Brain pericyte (primary cell): Measurements from ENCODE around the gene LGALS7B.
"Not testable (repeated sequence)": the region's sequence is repeated elsewhere in the genome, so short reads cannot be mapped to it uniquely, and the experiment has no call there.

Experiments
- DNase-seq: peaks from one replicate; pipeline ENCODE4 v3.0.0-alpha.2; 2012; ENCODE audit warnings: low read depth, low spot score

LGALS7B gene

GRCh38 chr19:38770228-38770948 is 18.6 kb upstream of the LGALS7B start:
- DNase-seq: not testable (repeated sequence)

GRCh38 chr19:38770949-38771275 is 18.1 kb upstream of the LGALS7B start:
- not testable (repeated sequence) for DNase-seq

GRCh38 chr19:38771569-38771968 is 17.4 kb upstream of the LGALS7B start:
- DNase-seq: not testable (repeated sequence)

DNA sequence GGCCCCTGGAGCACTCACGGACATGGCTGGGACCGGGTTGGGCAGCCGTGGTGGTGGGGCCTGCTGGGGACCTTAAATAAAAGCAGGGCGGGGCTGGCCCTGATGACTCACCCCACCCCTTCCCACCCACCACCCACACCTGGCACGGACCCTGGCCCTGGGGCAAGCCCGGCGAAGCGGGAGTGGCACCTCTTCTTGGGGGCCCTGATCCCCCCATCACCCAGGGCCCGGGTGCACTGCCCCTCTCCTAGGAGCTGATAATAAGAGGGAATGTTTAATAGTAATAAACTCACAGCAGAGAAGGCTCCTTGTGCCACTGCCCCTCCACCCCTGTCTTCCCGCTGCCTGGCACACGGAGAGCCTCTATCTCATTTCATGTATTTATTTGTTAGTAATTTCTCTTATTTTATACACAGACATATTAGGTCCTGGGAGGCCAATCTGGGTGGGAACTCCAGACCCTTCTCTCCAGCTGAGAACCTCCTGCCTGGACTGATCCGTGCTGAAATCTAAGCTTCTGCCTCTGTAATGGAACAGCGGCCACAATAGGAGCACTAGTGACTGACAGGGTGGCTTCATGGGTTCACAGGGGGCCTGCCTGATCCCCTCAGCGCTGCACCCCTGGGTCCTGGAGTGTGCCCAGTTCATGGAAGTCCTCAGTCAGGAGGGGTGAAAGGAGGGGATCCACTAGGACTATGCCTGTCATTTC is 15.4 kb upstream of the LGALS7B start, which contains the start of gene LGALS7:
Gene LGALS7 (minus strand): TSS at position 49 of the 709 bp plus-strand sequence. CDS start 25 bp downstream, at position 24.
- no peak for DNase-seq

GRCh38 chr19:38774181-38774950 is 14.6 kb upstream of the LGALS7B start:
- no peak for DNase-seq

- no peak for DNase-seq
Measured at GRCh38 chr19:38778733-38779132, 10.3 kb upstream of the LGALS7B start.

GRCh38 chr19:38780443-38780842 is 8.6 kb upstream of the LGALS7B start:
- no peak for DNase-seq

DNA sequence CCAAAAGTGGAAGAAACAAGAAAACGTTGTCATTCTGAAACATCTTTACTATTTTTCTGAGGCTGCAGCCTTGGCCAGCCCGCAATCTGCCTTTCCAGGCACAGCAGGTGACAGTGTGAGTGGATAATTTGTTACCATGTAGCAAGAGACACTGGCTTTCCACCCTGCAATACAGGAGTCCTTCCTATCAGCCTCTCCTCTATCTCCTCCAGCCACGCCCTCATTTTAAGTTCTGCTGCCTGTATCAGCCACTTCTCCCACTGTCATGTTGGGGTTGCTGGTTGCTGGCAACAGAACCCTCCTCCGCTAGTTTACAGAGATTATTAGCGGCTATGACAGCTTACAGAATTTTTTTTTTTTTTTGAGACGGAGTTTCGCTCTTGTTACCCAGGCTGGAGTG is 7.9 kb upstream of the LGALS7B start:
- DNase-seq: no peak

GRCh38 chr19:38782212-38782611 is 6.8 kb upstream of the LGALS7B start:
- DNase-seq: not testable (repeated sequence)

- no peak for DNase-seq
Measured at GRCh38 chr19:38784224-38784623, 4.8 kb upstream of the LGALS7B start.

GRCh38 chr19:38785187-38785699 is 3.8 kb upstream of the LGALS7B start:
- DNase-seq: no peak

DNA sequence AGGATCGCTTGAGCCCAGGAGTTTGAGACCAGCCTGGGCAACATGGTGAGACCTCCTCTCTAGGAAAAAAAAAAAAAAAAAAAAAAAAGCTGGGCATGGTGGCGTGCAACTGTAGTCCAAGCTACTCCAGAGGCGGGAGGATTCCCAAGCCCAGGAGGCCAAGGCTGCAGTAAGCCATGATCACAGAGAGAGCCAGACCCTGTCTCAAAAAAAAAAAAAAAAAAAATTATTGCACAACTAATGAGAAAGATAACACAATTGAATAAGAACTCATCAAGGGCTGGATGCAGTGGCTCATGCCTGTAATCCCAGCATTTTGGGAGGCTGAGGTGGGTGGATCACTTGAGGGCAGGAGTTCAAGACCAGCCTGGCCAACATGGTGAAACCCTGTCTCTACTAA is 2.9 kb upstream of the LGALS7B start:
- DNase-seq: not testable (repeated sequence)

DNA sequence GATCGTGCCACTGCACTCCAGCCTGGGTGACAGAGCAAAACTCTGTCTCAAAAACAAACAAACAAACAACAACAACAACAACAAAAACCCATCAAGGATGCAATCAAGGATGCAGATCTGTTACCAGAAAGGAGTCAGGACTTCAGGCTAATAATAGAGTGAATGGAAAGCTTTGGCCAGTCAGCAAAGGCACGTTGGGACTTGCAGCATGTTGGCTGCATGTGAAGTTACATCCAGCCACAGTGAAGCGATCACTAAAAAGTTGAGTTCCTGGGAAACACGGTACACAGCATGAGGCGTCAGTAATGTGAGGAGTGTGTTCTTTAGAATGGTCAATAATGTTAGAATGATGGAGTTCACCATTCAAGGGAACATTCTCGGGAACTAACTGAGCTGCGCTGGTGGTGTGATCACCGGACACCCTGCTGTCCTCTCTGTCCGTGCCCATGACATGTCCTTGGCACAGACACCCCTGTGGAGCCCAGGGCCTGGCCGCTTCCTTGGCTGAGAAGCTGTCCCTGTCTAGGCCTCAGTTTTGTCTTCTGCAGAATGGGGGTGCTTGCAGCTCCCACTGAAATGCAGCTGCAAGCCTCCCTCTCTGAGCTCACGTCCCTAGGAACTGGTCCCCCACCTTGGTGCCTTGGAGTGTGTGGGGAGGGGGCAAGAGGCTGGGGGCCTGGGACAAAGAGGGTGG is 2.3 kb upstream of the LGALS7B start:
- DNase-seq: no peak

DNA sequence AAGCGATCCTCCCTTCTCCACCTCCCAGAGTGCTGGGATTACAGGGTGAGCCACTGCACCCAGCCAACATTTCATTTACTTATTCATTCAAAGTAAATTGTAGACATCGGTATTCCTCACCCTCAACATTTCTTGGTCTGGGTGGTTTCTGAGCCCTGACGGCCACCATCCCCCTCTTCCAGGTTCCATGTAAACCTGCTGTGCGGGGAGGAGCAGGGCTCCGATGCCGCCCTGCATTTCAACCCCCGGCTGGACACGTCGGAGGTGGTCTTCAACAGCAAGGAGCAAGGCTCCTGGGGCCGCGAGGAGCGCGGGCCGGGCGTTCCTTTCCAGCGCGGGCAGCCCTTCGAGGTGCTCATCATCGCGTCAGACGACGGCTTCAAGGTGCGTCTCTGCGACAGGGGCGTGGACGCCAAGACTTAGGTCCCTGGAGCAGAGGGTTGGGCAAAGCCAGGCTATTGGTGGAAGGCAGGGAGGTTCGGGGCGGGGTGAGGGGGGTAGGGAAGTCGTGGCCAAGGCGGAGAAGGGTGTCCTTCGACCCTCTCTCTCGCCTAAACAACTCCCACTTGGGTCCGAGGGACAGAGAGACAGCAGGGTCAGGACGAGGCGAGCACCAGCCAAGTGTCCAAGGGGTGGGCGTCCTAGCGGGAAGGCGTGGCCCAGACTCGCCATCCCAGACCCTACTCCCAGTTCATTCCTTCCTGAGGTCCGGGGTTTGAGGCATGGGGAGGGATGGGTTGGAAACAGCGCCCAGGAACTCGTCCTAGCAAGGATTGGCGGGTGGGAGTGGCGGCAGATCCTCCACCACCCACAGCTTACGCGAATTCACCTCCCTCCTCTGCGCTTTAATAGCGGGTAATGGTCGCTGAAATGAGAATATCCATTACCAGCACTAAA is 1.8 kb downstream of the LGALS7B start:
- DNase-seq: not testable (repeated sequence)

DNA sequence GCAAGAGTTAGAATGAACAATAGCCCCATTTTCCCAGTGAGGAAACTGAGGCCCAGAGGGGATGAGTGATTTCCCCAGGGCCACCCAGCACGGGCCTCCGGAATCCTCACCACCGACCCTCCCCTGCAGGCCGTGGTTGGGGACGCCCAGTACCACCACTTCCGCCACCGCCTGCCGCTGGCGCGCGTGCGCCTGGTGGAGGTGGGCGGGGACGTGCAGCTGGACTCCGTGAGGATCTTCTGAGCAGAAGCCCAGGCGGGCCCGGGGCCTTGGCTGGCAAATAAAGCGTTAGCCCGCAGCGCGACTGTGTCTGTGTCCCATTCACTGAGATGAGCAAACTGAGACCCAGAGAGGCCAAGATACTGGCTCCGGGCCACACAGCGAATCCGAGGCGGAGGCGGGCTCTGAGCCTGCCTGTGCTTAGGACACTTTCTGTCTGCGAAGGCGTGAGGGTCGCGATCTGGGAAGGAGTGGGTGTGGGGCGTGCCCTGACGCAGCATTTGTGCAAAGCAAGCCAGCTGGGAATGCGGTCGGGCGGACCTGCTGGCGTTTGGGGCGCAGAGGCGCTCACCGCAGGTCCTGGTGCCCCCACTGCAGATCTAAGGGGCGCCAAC is 2.6 kb downstream of the LGALS7B start:
- DNase-seq: not testable (repeated sequence)

GRCh38 chr19:38792250-38793111 is 3.5 kb downstream of the LGALS7B start:
- no peak for DNase-seq

GRCh38 chr19:38793177-38793576 is 4.2 kb downstream of the LGALS7B start:
- DNase-seq: no peak

GRCh38 chr19:38793671-38794070 is 4.7 kb downstream of the LGALS7B start:
- DNase-seq: no peak

GRCh38 chr19:38795549-38795948 is 6.5 kb downstream of the LGALS7B start:
- DNase-seq: no peak
